ENCODE measurements around the gene PPP1R16B.
"Not testable (repeated sequence)": the region's sequence is repeated elsewhere in the genome, so short reads cannot be mapped to it uniquely, and the experiment has no call there.

The PPP1R16B gene

DNA sequence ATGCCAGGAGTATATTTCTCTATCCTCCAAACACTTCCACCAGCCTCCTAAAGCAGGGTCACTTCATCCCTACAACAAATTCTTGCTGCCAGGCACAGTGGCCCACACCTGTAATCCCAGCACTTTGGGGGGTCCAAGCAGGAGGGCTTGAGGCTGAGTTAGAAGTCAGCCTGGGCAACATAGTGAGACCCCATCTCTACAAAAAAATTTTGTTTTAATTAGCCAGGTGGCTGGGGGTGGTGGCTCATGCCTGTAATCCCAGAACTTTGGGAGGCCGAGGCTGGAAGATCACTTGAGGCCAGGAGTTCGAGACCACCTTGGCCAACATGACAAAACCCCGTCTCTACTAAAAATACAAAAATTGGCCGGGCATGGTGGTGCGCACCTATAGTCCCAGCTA is 11.4 kb upstream of the PPP1R16B start:
- not testable (repeated sequence) for DNase-seq

DNA sequence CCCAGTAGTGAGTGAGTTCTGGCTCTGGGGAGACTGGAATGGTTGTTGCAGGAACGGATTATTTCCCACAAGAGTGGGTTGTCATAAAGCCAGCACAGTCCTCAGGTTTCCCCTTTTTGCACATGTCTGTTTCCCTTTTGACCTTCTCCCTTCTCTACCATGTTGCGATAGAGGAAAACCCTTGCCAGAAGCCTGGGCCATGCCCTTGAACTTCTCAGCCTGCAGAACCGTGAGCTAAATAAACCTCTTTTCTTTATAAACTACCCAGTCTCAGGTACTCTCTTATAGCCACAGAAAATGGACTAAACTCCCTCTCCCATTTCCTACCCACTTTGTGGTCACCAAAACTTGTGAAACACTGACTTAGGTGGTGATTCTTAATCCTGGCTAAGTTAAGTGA is 7.2 kb upstream of the PPP1R16B start:
- no peak for DNase-seq

DNA sequence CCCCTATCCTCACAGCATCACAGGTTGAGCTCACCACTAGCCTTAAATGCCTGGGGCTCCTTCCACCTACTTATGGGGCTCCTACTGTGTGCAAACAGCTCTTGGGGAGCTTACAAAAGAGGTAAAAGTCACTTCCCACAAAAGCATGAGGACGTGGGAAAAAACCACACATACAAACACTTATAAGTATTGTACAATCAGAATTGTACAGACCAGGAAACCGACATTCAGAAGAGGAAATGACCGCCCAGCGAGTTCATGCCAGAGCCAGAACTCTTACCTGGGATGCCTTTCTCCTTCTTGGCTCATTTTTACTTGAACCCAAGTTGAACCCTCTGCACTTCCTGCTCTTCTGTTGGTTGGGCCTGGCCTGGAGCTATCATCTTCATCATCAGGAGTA is 6.3 kb upstream of the PPP1R16B start:
- no peak for DNase-seq

DNA sequence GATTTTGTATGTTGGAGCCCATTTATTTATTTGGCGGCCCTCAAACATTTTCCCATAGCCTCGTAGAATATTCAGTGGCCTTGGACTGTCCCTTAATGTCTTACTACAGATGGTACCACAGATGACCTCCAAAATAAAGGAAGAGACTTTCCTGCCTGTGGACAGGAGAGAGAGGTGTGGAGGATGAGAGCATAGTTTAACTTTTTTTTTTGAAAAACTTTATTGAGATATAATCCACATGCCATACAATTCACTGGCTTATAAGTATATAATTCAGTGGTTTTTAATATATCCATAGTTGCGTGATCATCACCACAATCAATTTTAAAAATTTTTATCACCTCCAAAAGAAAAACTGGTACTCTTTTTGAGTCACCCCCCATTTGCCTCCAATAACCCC is 4.6 kb upstream of the PPP1R16B start:
- DNase-seq = no peak

DNA sequence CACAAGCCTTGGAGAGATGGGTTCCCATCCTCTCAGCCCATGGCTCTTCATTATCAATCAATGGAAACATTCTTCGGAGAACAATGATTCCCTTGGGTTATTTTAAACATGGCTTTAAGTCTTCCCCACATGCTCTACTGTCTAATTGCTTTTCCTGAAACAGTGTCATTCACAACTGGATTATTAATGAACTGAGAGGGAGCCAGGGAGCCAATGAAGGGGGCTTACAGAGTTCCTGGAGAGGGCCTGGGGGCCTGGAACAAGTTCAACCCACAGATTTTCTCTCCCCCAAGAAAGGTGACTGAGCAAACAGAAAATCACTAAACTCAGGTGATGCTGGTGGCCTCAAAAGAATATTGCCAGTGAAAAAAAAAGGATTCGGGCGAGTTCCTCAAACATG is 1.3 kb upstream of the PPP1R16B start:
- DNase-seq = no peak

DNA sequence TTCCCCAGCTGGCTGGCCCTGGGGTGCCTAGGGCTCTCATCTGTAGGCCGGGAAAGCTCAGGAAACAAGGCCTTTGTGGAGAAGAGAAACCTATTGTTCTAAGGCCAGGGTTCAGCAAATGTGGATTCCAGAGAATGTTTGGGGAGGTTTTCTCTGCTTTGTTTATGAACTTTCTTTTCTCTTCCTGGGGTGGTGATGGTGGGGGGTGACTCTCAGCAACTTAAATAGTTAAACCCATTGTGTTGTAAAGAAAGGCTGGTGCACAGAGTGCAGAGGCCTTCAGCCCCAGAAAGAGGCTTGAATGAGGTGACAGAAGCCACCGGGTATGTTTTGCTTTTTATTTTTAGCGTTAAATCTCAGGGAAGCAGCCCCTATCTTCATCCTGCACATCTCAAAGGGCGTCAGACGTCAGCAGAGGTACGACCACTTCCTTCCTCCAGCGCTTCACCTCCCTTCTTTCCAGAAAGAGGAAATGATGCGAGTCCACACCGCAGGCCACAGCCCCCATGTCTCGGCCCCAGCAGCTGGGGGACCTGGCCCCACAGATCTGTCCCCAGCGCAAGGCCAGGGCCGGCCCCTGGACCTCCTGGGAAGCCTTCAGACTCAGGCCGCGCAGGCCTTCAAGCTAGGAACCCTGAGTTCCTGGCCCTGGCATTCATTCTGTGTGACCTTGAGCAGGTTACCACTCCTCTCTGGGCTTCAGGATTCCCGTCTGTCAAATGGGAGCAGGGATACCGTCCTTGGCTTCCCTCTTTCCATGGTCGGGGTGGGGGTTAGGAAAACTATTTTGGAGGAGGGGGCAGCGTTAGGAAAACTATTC is 605 bp upstream of the PPP1R16B start:
- peak; percentile 39 to 44 for DNase-seq

DNA sequence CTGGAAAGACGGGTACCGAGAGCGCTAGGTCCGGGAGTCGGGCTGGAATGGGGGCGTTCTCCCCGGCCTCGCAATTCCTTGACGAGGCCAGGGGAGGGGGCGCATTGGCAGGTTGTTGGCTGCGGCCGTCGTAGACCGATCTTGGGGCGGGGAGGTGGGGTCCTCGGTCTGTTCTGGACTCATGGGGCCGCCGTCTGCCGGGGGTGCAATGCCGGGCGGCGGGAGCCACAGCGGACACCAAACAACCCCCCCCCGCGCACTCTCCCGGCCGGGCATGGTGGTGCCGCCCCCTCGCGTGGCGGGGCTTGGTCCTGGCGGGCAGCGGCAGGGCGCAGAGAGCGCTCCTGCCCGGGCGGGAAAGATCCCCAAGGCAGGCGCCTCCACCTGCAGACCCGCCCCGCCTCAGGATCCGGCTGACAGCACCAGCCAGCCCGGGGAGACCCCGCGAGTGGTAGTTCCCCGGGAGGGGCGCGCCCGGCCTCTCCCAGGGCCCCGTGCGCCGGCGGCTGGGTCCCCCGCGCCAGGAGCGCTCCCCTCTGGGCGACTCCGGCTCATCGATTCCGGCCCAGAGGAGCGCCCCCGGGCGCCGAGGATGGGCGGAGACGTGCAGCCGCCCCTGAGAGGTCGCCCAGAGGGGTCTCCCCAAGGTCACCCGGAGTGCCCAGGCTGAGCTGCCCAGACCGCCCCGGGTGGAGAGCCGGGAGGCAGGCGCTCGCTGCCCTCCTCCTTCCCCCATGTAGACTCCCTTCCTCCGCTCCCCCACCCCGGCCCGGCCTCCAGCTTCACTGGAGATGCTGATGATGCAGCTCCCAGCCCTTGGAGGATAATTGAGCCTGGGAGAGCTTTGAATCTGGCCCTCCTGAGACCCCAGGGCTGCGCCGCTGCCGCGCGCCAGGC is 709 bp downstream of the PPP1R16B start:
- DNase-seq = peak in 1 of 2 donors; percentile 23

DNA sequence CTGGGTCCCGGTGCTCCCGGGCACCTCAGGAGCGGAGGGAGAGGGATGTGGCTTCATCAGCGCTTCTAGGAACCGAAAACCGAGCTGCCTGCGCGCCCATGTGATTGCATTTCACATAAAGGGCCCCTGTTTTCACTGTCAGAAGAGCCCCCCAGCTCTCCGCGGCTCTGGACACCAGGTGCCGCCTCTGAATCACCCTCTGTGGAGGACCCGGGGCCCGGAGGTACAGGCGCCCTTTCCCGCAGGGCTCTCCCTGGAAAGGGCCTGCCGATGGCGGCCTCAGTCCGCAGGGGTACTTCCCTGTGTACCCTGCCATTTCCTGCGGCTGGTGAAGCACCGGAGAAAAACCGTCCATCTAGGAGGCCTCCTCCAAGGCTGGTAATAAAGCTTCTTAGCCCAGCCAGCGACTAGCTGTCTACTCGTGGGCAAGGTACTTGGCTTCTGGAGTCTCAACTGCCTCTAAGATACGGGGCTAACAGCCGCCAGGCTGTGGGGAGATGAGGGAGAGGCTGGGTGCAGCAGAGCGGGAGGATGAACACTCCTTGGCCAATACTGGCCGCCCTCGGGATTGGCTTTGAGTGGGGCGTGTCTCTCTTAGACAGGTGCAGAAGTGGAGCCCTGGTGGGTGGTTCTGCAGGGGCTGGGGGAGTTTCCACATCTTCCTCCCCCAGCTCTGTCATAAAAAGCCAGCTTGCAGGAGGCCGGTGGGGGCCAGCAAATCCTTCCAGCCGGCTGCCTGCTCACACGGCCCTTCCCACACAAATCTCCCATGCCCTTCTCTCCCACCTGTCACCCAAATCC is 1.6 kb downstream of the PPP1R16B start:
- DNase-seq = no peak

DNA sequence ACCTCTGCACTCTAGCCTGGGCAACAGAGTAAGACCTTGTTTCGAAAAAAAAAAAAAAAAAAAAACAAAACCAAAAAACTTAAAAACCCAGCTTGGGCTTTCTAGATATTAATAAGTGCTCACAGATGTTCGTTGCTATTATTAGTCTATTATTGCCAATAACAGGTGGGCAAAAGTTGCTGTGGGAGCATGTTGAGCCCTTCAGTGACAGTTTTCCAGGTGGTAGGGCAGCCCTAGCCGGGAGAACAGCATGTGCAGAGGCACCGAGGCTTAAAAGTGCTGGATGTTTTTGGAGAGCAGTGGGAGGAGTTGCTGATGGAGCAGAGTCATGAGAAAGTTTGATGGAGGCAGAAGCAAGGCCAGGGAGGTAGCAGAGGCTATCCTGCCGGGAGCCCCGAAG is 4.4 kb downstream of the PPP1R16B start:
- DNase-seq = no peak

DNA sequence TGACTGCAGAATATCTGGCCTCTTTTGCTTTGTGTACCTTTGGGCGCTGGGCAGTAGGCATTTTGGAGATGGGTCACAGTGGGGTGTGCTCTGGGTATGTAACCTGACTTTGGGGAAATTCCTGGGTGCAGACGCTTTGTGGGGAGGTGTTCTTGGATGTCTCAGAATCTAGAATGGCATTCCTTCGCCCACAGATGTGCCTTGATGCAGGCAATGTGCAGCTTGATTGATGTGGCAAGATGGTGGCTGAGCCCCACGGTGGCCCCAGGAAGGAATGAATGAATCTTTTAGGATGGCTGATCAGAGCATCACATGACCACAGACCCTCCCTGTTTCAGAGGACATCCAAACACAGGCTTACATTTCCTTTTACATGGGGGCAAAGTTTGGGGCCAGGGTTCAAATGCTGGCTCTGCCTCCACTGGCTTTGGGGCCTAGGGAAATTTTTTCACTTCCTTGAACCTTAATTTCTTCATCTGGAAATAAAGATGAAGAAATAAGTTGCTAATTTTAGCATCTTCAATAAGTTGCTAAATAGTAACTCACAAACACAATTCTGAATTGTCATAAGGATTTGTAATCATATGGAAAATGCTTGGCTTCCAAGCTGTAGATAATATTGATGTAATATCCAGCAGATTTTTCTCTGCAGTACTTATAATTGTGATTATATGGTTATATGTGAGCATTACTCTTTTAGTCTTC is 5.6 kb downstream of the PPP1R16B start:
- no peak for DNase-seq

DNA sequence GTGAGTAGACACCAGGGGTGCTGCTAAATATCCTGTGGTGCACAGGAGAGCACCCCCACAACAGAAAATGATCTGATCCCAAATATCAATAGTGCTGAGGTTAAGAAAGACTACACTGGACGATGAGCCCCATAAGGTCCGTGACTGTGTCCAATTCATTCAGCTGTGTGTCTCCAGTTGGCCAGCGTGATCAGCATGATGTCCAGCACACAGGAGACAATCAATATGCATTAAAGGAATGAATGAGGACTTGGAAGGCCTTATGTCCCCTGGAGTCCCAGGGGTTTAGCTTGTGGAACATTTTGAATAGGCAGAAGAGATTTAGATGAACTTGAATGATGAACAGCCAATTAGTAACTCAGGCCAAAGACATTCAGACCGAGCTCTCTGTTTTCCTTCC is 6.3 kb downstream of the PPP1R16B start:
- no peak for DNase-seq

DNA sequence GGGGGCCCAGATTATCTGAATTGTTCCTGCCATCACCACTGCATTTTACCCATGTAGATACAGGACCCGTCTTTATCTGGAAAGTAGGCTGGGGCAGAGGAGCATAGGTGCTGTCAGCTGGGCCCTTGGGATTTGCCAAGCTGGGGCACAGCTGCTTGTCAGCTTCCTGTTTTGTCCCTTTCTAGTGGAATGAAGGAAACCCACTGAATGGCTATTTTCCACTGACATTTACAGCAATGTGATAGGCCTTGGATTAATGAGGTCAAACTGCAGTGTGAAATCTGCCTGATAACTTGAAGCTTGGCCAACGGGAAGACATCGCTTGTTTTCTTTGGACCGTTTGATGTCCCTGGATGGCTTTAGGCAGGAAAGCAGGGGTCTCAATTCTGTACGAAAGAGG is 6.7 kb downstream of the PPP1R16B start:
- no peak for DNase-seq

DNA sequence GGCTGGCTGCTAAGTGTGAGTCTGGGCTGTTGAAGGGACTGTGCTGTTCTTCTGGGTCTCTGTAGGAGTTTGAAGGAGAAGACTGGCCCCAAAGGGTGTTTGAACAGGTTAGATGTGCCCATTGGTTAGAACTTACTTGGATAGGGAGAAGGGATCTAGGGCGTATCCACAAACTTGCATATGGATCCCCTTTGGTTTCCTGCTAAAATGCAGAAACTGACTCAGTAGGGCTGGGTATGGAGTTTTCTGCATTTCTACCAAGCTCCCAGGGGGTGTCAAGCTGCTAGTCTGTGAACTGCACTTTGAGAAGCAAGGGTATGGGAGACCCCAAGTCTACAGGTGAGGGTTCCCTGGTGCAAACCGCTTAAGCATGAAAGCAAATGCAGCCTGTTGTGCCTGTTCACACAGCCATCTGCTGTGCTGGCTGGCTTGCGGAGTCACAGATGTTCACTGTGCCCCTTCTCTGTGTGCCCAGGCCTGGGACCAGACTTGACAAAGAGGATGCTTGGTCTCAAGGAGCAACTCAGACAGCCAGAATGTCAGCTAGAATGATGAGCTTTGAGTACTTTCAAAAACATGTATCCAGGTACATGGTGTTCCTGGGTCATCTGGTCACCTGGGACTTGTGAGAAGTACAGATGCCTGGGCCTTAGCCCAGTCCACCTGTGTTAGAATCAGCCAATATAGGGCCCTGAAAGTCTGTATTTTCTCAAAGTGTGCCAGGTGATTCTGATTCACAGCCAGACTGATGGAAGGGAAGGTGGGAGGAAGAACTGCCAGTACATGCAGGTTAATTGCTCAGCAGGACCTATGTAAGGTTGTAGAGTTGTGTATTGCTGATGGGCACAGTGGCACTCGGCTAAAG is 7.4 kb downstream of the PPP1R16B start:
- no peak for DNase-seq

DNA sequence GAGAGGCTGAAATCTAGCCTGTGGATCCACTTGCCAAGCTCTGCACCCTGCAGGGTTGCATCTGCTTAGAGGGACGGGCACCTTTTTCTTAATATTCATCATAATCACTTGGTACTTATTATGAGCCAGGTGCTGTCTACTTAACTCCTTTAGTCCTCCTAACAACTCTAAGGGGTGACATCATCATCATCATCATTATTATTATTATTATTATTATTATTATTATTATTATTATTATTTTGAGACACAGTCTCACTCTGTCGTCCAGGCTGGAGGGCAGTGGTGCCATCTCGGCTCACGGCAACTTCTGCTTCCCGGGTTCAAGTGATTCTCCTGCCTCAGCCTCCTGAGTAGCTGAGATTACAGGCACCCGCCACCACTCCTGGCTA is 8.1 kb downstream of the PPP1R16B start:
- DNase-seq = not testable (repeated sequence)

DNA sequence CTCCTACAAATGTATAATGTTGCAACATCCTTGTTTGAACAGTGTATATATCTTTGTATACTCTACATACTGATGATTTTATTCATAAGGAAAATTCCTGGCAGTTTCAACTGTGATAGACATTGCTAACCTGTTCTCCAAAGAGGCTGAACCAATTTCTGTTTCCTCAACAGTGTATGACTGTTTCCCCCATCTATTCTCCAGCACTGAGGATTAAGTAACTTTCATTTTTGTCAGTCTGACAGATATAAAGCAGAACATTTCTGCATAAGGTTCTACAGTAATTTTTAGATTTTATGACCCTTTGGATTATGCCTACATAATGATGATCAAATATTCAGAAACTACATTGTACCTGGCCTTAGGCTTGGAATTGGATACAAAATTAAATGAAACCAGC is 9.9 kb downstream of the PPP1R16B start:
- no peak for DNase-seq

DNA sequence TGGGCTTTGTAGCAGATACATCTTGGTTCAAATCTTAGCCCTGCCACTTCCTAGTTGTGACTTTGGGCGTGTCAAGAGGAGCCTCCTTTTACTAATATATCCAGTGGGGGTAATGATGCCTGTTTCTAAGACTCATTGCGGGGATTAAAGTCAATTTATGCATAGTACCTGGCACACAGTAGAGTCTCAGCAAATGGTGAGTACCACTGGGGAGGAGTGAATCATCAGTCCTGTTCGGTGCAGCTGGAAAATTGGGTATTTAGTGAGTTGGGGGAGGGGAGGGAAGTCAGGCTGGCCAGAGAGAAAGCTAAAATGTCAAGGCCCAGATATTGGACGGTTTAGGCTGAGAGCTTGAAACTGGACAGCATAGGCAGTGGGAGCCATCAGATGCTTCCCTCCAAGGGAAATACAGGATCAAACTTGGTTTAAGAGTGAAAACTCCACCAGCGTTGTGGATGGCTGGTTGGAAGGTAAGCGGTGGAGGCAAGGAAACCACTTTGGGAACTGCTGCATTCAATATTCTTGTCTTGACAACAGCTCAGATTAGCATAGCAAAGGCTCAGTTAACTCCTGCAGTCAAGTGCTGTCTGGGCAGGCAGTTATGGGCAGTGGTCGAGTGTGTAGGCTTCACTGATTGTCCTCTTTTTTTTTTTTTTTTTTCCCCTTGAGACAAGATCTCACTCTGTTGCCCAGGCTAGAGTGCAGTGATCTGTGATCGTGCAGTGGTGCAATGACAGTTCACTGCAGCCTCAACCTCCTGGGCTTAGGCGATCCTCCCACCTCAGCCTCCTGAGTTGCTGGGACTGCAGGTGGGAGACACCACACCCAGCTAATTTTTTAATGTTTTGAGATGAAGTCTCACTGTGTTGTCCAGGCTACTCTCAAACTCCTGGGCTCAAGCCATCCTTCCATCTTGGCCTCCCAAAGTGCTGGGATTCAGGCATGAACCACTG is 12.9 kb downstream of the PPP1R16B start:
- no peak for DNase-seq

DNA sequence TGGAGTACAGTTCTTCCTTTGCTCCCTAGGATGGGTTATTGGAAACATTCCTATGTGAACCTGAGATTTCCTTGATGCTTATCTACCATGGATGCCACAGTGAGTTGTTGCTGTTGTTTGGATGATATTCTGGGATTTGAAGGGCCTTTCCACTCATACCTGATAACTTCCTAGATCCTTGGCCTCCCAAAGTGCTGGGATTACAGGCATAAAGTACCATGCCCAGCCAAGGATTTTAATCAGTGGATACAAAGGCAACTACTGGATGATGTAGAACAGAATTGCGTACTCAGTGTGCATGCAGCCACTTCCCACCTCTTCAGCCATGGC is 20.0 kb downstream of the PPP1R16B start:
- DNase-seq = no peak

DNA sequence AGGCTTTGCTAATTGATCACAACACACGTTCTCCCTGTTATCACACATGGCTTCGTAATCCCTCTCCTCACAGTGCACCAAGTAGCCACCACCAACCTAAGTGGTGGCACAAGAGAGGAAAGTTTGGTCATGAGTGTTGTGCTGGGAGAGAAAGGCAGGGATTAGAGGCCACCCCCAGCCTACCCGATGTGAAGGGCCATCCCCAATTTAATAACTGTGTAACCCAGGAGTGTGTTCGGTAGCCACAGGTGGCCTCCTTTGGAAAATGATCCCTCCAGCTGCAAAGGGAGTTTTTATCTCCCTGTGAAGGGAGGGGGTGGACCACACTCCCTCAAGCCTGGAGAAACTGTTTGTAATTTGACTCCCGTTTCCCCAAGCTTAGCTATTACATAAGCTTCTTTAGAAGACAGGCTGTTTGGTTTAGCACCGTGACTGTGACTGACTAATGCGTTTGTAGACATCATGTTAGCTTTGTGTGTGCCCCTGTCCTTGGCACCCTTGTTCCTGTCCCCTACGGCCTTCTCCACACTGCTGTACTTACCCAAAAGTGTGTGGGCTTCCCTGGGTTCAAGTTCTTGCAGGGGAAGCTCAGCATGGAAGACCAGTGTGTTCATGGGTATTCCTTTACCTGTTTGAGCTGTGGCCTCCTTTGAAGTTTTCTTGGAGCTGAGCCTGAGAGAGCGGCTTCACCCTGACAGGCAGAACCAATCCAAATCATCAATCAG is 20.6 kb downstream of the PPP1R16B start:
- DNase-seq = no peak

DNA sequence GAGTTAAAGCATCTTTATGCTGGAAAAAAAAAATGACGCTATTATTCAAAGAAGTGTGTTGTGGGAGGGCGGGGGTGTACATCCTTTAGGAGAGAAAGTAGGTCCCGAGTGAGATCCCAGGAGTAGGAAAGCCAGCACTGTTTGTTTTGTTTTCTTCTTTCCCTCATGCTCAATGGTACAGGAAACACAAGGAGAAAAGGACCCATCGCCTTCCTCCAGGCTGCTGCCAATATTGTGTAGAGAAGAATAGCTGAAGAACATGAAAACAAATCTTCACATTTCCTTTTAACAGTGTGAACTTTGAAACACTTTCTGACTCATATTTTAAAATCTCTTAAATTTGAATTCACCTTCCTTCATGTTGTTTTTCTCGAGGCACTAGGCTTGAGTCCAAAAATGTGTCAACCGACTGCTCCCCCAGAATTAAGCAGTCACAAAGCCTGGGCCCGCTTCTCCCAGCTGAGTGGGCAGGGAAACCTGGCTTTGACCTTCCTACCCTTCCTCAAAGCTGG is 22.3 kb downstream of the PPP1R16B start:
- no peak for DNase-seq

Data from stimulated activated CD4-positive, alpha-beta T cell treated with anti-CD3 and anti-CD28 coated beads, Interleukin-2, amount 100 ng/mL, for 48 hours (primary cell).